ENCODE results near the gene ELMO1. TPM values are rescaled to one million over a fixed set of nuclear protein-coding genes. Genes with fewer than 3 reads are reported as not detected.

ELMO1 gene
- total and polyA plus RNA-seq, 2 experiments from 2014 or later, result 19.7 to 28.7 TPM

GRCh38 chr7:37443627-37444026 lies 5.0 kb downstream of the ELMO1 start:
- Histone ChIP-seq H3K27me3 (no peaks in the 10 kb centered on the region), H3K9me3 (ENCODE audit: low read depth) (no peaks in the 10 kb centered on the region), H3K36me3 (replicated peaks; ENCODE audit: insufficient read depth, low read depth) (no peaks in the 10 kb centered on the region), H3K4me1 (ENCODE audit: insufficient read depth) (peaks cover 16% of the 10 kb centered on the region), H3K27ac (no peak overlapping the region), H2AFZ (no peak overlapping the region), H3K4me3 (no peak overlapping the region), H3K79me2 (peaks cover 5% of the 10 kb centered on the region), H3K9me2 (replicated peaks; ENCODE audit: insufficient read depth) (no peaks in the 10 kb centered on the region), H4K20me1 (ENCODE audit: insufficient read depth, poor library complexity, severe bottlenecking) (no peaks in the 10 kb centered on the region), H3K4me2 (no peak overlapping the region)
- DNase-seq (ENCODE audit: low spot score), result no peak
- WGBS (ENCODE audit: low lambda C conversion rate, missing lambda C conversion rate), result 88% methylated on average over 1 of the region's 1 CpG
- no peak for TF ChIP-seq EZH2phosphoT487 (IDR thresholded peaks at IDR 0.05; ENCODE audit: low read depth, severe bottlenecking, unreplicated experiment)

DNA sequence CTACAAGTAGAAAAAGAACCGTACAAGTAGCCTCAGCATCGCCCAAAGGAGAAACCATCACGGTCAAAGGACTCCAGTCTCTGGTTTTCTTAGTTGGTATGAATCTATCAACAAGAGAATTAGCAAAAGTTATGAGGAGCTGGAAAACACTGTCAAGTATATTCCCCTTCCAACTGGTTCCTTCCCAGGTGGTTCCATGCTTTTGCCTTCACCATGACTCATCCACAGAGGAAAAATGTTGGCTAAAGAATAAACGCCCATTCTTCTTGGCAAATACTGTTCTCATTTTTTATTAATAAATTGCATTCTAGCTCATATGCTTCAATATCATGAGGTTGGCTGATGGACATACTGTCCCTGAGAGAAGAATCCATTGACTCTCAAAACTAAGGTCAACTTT lies 6.4 kb downstream of the ELMO1 start:
- Histone ChIP-seq H3K27ac (no peak overlapping the region), H3K79me2 (peaks cover 5% of the 10 kb centered on the region)
- WGBS (ENCODE audit: low lambda C conversion rate, missing lambda C conversion rate), result 81% methylated on average over 4 of the region's 4 CpGs

DNA sequence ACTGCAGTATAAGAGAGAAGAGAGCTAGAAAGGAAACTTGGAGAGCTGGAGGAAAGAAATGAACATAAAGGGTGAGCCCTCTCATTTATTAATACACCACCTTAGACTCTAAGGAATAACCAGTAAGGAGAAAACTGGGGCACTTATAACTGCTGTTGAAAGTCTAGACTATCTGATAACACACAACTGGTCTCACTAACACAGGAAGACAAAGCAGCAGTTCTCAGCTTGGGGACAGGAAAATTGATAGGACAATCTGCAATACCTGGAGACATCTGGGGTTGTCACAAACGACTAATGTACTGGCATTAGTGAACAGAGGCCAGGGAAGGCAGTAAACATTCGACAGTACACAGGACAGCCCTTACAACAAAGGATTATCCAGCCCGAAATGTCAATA lies 6.8 kb downstream of the ELMO1 start:
- no peak for TF ChIP-seq EZH2 (IDR thresholded peaks at IDR 0.05; ENCODE audit: borderline replicate concordance)
- TF ChIP-seq, protein P1, sequence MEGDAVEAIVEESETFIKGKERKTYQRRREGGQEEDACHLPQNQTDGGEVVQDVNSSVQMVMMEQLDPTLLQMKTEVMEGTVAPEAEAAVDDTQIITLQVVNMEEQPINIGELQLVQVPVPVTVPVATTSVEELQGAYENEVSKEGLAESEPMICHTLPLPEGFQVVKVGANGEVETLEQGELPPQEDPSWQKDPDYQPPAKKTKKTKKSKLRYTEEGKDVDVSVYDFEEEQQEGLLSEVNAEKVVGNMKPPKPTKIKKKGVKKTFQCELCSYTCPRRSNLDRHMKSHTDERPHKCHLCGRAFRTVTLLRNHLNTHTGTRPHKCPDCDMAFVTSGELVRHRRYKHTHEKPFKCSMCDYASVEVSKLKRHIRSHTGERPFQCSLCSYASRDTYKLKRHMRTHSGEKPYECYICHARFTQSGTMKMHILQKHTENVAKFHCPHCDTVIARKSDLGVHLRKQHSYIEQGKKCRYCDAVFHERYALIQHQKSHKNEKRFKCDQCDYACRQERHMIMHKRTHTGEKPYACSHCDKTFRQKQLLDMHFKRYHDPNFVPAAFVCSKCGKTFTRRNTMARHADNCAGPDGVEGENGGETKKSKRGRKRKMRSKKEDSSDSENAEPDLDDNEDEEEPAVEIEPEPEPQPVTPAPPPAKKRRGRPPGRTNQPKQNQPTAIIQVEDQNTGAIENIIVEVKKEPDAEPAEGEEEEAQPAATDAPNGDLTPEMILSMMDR (IDR thresholded peaks at IDR 0.05; ENCODE audit: poor library complexity), result no peak
- no peak for TF ChIP-seq EZH2phosphoT487 (IDR thresholded peaks at IDR 0.05; ENCODE audit: low read depth, severe bottlenecking, unreplicated experiment)
- no peaks in the 10 kb centered on the region for H4K20me1 ChIP-seq (ENCODE audit: insufficient read depth, poor library complexity, severe bottlenecking)
- H3K27ac ChIP-seq, result no peak overlapping the region
- H3K4me2 ChIP-seq, result no peak overlapping the region
- no peaks in the 10 kb centered on the region for H3K9me3 ChIP-seq (ENCODE audit: low read depth)
- H2AFZ ChIP-seq, result no peak overlapping the region
- no peak overlapping the region for H3K4me3 ChIP-seq
- DNase-seq (ENCODE audit: low spot score), result no peak
- no peaks in the 10 kb centered on the region for H3K9me2 ChIP-seq (replicated peaks; ENCODE audit: insufficient read depth)
- WGBS (ENCODE audit: low lambda C conversion rate, missing lambda C conversion rate), result 45% methylated on average over 3 of the region's 3 CpGs
- H3K36me3 ChIP-seq (replicated peaks; ENCODE audit: insufficient read depth, low read depth), result no peaks in the 10 kb centered on the region
- H3K4me1 ChIP-seq (ENCODE audit: insufficient read depth), result peaks cover 12% of the 10 kb centered on the region
- peaks cover 5% of the 10 kb centered on the region for H3K79me2 ChIP-seq
- H3K27me3 ChIP-seq, result no peaks in the 10 kb centered on the region

More for the DNA sequence above, 6.4 kb downstream of the ELMO1 start:
- peaks cover 15% of the 10 kb centered on the region for H3K4me1 ChIP-seq (ENCODE audit: insufficient read depth)
- no peaks in the 10 kb centered on the region for H3K36me3 ChIP-seq (replicated peaks; ENCODE audit: insufficient read depth, low read depth)
- no peak overlapping the region for H3K4me2 ChIP-seq
- H3K27me3 ChIP-seq, result no peaks in the 10 kb centered on the region
- H2AFZ ChIP-seq, result no peak overlapping the region
- DNase-seq (ENCODE audit: low spot score), result no peak
- no peak for TF ChIP-seq EZH2 (IDR thresholded peaks at IDR 0.05; ENCODE audit: borderline replicate concordance)
- no peak for TF ChIP-seq EZH2phosphoT487 (IDR thresholded peaks at IDR 0.05; ENCODE audit: low read depth, severe bottlenecking, unreplicated experiment)
- TF ChIP-seq, protein P1 (IDR thresholded peaks at IDR 0.05; ENCODE audit: poor library complexity), result no peak
- no peak overlapping the region for H3K4me3 ChIP-seq
- no peaks in the 10 kb centered on the region for H4K20me1 ChIP-seq (ENCODE audit: insufficient read depth, poor library complexity, severe bottlenecking)
- no peaks in the 10 kb centered on the region for H3K9me2 ChIP-seq (replicated peaks; ENCODE audit: insufficient read depth)
- H3K9me3 ChIP-seq (ENCODE audit: low read depth), result no peaks in the 10 kb centered on the region

- H3K9me3 ChIP-seq (ENCODE audit: low read depth), result no peaks in the 10 kb centered on the region
- H3K4me3 ChIP-seq, result no peak overlapping the region
- H3K9me2 ChIP-seq (replicated peaks; ENCODE audit: insufficient read depth), result no peaks in the 10 kb centered on the region
- DNase-seq (ENCODE audit: low spot score), result no peak
- no peak overlapping the region for H3K4me2 ChIP-seq
- H3K27me3 ChIP-seq, result no peaks in the 10 kb centered on the region
- no peaks in the 10 kb centered on the region for H3K36me3 ChIP-seq (replicated peaks; ENCODE audit: insufficient read depth, low read depth)
- H4K20me1 ChIP-seq (ENCODE audit: insufficient read depth, poor library complexity, severe bottlenecking), result no peaks in the 10 kb centered on the region
- no peak overlapping the region for H3K27ac ChIP-seq
- 71% methylated on average over 3 of the region's 3 CpGs for WGBS (ENCODE audit: low lambda C conversion rate, missing lambda C conversion rate)
- H3K79me2 ChIP-seq, result peaks cover 5% of the 10 kb centered on the region
- H2AFZ ChIP-seq, result no peak overlapping the region
- H3K4me1 ChIP-seq (ENCODE audit: insufficient read depth), result peaks cover 12% of the 10 kb centered on the region
- TF ChIP-seq EZH2phosphoT487 (IDR thresholded peaks at IDR 0.05; ENCODE audit: low read depth, severe bottlenecking, unreplicated experiment), result no peak
- TF ChIP-seq, protein P1 (IDR thresholded peaks at IDR 0.05; ENCODE audit: poor library complexity), result no peak
- no peak for TF ChIP-seq EZH2 (IDR thresholded peaks at IDR 0.05; ENCODE audit: borderline replicate concordance)
These were observed 7.3 kb downstream of the ELMO1 start for GRCh38 chr7:37441386-37441760.

All from hepatocyte (in vitro differentiated cells).